ENCODE data around the gene DENND1B.

Gene DENND1B

DNA sequence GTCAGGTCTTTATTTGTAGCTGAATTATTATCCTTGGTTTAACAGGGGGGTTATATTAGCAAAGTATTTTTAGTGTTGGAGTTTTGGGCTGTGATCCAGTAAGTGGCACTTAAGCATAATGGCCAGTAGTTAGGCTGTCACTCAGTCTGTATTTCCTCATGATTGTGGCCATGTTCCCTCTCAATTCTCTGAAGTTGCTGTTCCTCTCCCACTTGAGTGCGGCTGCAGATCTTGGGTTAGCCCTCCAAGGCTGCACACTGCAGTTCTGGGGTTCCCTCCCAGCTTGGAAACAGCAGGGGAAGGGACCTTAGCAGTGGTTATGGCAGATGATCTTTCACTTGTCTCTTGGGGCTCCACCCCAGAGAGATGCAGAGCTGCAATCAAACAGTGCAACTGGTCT lies 23.2 kb upstream of the DENND1B start:
- DNase-seq (ENCODE audit: insufficient read length, low spot score) (no peak), FAIRE-seq (no peak)
- TF ChIP-seq, protein P1, sequence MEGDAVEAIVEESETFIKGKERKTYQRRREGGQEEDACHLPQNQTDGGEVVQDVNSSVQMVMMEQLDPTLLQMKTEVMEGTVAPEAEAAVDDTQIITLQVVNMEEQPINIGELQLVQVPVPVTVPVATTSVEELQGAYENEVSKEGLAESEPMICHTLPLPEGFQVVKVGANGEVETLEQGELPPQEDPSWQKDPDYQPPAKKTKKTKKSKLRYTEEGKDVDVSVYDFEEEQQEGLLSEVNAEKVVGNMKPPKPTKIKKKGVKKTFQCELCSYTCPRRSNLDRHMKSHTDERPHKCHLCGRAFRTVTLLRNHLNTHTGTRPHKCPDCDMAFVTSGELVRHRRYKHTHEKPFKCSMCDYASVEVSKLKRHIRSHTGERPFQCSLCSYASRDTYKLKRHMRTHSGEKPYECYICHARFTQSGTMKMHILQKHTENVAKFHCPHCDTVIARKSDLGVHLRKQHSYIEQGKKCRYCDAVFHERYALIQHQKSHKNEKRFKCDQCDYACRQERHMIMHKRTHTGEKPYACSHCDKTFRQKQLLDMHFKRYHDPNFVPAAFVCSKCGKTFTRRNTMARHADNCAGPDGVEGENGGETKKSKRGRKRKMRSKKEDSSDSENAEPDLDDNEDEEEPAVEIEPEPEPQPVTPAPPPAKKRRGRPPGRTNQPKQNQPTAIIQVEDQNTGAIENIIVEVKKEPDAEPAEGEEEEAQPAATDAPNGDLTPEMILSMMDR (IDR thresholded peaks at IDR 0.05; ENCODE audit: insufficient read depth, missing control alignments), result no peak

DNA sequence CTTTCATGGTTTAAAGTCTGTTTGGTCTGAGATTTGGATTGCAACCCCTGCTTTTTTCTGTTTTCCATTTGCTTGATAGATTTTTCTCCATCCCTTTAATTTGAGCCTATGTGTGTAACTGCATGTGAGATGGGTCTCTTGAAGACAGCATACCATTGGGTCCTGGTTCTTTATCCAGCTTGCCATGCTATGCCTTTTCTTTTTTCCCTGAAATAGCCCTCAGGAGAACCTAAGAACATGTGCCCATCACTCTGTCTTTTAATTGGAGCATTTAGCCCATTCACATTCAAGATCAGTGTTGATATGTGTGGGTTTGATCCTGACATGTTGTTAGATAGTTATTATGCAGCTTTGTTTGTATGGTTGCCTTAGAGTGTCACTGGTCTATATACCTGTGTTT lies 21.7 kb upstream of the DENND1B start:
- FAIRE-seq (no peak), DNase-seq (ENCODE audit: insufficient read length, low spot score) (no peak)
- TF ChIP-seq, protein P1 (IDR thresholded peaks at IDR 0.05; ENCODE audit: insufficient read depth, missing control alignments), result no peak

DNA sequence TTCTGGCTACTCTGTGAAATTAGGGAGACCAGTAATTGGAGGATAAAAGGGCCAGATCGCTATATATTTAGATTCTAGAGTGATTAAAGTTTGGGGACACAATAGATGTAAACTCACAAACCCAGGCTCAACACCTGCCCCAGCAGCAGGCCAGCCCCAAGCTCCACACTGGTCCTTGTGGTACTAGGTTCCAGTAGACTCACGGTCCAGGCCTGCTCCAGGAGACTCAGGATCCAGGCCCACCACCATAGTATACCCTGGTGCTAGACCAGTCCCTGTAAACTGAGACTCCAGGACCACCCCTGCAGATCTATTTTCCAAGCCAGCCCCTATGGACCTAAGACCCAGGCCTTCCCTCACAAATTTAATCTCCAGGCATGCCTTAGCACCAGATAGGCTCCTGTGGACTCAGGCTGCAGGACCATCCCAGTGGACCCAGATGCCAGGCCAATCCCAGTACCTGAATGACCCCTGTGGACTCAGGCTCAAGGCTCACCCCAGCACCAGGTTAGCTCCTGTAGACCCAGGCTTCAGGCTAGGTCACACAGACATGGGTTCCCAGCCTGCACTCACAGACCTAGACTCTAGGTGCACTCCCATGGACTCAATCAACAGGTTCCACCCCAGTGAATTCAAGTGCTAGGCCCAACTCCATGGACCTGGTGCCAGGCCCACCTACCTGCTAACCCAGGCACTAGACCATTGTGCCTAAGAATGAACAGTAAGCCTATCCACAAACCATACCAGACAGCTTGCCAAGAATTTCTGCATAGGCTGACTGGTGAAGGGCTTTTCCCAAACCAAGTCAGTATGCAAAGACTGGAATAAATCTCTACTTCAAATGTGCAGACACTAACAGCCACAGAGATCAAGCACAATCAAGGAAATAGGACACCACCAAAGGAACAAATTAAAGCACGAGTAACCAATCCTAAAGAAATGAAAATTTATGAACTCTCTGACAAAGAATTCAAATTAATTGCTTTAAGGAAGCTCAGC lies 13.8 kb upstream of the DENND1B start:
- no peak for FAIRE-seq

DNA sequence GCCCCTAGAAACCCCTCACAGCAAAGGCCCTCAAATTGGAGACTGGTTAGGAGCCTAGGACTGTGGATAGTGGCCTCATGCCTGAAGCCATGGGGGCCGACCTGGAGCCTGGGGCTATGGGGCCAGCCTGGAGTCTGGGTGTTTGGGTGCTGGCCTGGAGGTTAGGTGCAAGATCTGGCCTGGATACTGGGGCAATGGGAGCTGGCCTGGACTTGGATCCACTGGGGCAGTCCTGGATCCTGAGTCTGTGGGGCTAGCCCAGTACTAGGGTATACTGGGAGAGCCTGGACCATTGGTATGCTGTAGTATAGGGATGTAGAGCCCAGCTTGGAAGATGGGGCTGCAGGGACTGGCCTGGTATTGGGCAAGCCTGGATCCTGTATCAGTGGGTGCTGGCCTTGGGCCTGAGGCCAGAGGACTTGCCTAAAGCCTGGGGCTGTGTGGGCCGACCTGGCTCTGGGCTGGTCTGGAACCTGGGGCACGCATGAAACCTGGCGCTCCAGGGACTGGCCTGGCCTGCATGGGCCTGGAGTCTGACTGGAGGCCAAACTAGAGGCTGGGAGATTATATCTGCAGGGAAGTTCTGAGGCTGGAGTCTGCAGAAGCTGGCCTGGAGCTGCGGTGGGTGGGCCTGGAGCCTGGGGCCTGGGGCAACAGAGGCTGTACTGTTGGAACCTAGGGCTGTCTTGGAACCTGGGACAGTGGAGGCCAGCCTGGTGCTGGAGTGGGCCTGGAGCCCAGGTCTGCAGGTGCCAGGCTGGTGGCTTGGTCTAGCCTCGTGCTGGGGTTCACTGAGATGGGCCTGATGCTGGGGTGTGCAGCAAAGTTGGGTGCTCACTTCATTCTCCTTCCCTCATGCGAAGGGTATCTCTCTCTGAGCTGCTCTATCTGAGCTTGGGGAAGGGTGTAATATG lies 12.6 kb upstream of the DENND1B start:
- TF ChIP-seq, protein P1 (IDR thresholded peaks at IDR 0.05; ENCODE audit: insufficient read depth, missing control alignments), result no peak
- no peak for FAIRE-seq
- no peak for DNase-seq (ENCODE audit: insufficient read length, low spot score)

More for the DNA sequence above, 13.8 kb upstream of the DENND1B start:
- TF ChIP-seq, protein P1 (IDR thresholded peaks at IDR 0.05; ENCODE audit: insufficient read depth, missing control alignments), result no peak
- no peak for DNase-seq (ENCODE audit: insufficient read length, low spot score)

DNA sequence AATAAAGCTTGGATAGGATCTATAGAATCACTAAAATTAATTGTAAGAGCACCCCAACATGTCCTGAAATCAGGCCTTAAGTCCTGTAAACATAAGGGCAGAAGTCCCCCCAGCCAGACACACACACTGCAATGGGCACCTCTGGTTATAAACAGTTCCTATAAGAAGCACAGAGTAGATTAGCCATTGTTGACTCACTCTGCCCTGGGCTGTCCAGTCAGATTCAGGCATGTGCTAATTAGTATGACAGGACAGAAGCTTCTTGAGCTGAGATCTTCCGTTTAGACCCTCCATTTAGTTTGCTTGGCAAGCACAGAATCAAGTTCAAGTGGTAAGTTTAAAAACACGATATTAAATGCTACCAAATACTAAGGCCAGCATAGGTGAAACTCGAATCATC lies 11.8 kb upstream of the DENND1B start:
- TF ChIP-seq, protein P1 (IDR thresholded peaks at IDR 0.05; ENCODE audit: insufficient read depth, missing control alignments), result no peak
- DNase-seq (ENCODE audit: insufficient read length, low spot score) (no peak), FAIRE-seq (no peak)

DNA sequence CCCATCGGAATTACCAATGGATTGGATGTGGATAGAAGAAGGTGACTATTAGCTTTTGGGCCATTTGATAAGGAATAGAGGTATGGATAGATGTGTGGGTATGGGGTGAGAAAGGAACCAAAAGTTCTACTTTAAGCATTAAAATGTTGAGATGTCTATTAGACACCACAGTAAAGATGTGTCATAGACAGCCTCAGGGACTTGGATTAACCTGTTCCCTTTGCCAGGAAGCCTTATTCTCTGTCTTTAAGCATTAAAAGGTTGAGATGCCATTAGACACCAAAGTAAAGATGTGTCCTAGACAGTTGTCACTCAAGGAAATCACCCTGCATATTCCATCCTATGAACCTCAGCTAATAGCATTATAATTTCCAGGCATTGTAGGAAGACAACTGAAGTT lies 11.0 kb upstream of the DENND1B start:
- DNase-seq (ENCODE audit: insufficient read length, low spot score) (no peak), FAIRE-seq (peak; percentile 77)
- TF ChIP-seq, protein P1 (IDR thresholded peaks at IDR 0.05; ENCODE audit: insufficient read depth, missing control alignments), result no peak
